HG02642 (cell line): ENCODE data around the gene PDZD4.

Source experiments
- ATAC-seq: cut with Tn5 transposase; IDR thresholded peaks from one replicate; pipeline ENCODE4 v1.9.1; 2021; ENCODE audit warnings: mild to moderate bottlenecking; ENCODE audit not compliant: unreplicated experiment, poor library complexity

The PDZD4 gene

GRCh38 chrX:153774576-153775292, 55.6 kb downstream of the PDZD4 start:
- ATAC-seq, result no peak

DNA sequence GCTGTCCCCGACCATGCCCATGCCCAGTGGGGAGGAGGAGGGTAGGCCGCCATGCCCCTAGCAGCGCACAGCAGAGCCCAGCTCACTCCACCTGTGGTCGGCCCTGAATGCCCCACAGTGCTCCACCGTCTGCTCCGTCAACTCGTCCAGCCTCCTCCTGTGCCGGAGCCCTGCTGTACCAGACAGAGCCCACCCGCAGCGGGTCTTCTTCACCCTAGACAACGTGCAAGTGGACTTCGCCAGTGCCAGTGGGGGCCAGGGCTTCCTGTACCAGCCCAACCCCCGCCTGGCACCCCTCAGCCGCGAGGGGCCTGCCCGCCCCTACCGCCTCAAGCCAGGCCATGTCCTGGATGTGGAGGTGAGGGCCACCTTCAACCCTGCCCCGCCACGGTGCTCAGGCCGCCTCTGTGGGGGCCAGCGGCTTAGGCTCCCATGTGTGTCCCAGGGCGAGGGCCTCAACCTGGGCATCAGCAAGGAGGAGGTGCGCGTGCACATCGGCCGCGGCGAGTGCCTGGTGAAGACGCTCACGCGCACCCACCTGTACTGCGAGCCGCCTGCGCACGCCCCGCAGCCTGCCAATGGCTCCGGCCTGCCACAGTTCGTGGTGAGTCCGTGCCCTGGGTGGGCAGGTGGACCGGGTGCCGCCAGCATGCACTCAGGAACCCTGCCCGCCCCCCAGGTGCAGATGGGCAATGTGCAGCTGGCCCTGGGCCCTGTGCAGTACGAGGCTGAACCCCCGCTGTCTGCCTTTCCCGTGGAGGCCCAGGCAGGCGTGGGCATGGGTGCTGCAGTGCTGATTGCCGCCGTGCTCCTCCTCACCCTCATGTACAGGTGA, 56.4 kb downstream of the PDZD4 start:
- no peak for ATAC-seq

- ATAC-seq, result no peak
These were observed 57.1 kb downstream of the PDZD4 start for GRCh38 chrX:153773218-153773611.

GRCh38 chrX:153772316-153773217, 57.8 kb downstream of the PDZD4 start:
- ATAC-seq, result no peak

DNA sequence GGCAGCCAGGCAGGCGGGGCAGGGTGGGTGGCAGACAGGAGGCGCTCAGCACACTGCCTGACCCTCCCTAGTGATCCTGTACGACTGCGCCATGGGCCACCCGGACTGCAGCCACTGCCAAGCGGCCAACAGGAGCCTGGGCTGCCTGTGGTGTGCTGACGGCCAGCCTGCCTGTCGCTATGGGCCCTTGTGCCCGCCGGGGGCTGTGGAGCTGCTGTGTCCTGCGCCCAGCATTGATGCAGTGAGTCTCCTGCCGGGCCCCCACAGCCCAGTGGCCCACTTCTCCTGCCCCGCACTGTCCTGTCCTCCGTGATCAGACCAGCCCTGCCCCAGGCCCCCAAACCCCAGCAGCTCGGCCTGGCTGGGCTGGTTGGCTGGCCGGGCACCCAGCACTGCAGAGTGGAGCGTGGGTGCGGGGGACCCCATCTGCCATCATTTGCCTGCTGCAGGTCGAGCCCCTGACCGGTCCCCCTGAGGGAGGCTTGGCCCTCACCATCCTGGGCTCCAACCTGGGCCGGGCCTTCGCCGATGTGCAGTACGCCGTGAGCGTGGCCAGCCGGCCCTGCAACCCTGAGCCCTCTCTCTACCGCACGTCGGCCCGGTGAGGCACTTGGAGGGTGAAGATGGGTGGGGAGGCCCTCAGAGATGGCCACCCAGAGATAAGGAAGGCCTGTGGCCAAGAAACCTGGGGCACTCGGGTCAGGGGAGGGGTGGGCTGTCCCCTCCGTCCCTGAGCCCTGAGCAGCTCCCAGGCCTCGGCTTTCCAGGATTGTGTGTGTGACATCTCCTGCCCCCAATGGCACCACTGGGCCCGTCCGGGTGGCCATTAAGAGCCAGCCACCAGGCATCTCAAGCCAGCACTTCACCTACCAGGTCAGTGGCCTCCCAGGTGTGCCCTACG, 58.7 kb downstream of the PDZD4 start:
- no peak for ATAC-seq

DNA sequence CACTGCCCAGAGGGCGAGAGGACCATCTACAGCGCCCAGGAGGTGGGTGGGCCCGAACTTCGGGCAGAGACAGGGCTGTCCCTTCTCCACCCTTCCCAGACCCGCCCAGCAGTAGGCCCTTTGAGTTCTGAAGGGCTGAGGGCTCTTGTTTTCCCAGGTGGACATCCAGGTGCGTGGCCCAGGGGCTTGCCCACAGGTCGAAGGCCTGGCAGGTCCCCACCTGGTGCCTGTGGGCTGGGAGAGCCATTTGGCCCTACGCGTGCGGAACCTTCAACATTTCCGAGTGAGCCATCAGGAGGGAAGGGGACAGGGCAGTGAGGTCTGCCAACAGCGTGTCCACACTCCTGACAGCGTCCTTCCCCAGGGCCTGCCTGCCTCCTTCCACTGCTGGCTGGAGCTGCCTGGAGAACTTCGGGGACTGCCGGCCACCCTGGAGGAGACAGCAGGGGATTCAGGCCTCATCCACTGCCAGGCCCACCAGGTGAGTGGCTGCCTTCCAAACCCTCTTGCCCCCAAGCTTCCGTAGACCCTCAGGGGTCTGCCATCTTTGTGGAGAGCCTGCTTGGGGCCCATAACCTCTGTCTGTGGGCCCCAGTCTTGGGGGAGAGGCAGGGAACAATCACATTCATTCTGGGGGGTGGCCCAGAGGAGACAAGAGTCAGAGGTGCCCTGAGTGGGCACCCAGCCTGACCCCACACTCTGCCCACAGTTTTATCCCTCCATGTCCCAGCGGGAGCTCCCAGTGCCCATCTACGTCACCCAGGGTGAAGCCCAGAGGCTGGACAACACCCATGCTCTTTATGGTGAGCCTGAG, 59.5 kb downstream of the PDZD4 start:
- no peak for ATAC-seq

DNA sequence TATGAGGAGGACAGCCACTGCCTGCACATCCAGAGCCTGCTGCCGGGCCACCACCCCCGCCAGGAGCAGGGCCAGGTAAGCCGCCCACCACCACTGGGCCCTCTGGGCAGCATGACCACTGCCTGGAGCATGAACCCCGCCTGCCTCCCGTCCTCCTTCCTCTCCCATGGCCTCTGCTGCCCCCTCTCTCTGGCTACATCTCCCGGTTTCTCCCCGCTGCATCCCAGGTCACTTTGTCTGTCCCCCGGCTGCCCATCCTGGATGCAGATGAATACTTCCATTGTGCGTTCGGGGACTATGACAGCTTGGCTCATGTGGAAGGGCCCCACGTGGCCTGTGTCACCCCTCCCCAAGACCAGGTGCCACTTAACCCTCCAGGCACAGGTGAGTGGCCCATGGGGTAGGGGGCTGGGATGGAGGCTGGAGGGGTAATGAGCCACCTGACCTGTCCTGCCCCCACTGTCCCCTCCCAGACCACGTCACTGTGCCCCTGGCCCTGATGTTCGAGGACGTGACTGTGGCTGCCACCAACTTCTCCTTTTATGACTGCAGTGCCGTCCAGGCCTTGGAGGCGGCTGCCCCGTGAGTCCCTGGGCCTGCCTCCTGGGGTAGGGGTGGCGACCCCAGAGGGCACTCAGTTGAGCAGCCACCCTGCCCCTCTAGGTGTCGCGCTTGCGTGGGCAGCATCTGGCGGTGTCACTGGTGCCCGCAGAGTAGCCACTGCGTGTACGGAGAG, 60.3 kb downstream of the PDZD4 start:
- ATAC-seq, result no peak

- ATAC-seq, result no peak
These were observed 61.0 kb downstream of the PDZD4 start for GRCh38 chrX:153769158-153769864.

DNA sequence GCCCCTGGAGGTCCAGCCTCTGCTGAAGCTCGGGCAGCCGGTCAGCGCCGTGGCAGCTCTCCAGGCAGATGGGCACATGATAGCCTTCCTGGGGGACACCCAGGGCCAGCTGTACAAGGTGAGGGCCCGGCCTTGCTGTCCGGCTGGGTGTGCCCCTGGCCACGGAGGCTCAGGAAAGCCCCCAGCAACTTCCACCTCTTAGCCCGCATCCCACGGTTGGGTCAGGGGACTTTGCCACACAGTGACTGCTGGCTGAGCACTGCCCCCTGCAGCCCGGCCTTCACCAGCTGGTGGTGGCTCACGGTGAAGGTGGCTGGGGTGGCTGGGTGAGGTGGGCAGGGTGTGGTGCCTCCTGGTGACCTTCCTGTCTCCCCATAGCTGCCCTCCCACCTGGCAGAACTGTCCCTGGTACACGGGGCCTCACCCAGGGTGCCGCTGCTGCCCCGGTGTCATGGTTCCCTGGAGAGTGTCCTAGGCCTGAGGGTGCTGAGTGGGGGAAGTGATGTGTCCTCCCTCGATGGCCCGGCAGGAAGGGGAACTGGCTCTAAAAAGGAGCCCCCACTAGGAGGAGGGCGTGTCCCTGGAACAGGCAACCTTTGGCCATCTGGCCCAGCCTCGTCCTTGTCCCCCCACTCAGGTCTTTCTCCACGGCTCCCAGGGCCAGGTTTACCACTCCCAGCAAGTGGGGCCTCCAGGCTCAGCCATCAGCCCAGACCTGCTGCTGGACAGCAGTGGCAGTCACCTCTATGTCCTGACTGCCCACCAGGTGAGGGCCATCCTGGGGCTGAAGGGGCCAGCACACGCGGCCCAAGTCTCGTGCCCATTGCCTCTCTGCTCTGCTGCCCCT, 61.8 kb downstream of the PDZD4 start:
- ATAC-seq, result no peak

DNA sequence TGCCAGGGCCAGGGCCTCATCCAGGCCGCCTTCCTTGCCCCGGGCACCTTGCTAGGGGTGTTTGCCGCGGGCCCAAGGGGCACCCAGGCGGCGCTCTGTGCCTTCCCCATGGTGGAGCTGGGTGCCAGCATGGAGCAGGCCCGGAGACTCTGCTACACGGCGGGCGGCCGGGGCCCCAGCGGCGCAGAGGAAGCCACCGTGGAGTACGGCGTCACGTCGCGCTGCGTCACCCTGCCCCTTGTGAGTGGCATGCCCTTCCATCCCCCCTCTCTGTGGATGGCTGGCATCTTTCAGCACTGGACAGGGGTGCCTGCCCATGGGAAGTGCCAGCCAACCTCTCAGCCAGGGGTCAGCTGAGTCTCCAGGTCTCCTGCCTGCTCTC, 62.7 kb downstream of the PDZD4 start:
- no peak for ATAC-seq

DNA sequence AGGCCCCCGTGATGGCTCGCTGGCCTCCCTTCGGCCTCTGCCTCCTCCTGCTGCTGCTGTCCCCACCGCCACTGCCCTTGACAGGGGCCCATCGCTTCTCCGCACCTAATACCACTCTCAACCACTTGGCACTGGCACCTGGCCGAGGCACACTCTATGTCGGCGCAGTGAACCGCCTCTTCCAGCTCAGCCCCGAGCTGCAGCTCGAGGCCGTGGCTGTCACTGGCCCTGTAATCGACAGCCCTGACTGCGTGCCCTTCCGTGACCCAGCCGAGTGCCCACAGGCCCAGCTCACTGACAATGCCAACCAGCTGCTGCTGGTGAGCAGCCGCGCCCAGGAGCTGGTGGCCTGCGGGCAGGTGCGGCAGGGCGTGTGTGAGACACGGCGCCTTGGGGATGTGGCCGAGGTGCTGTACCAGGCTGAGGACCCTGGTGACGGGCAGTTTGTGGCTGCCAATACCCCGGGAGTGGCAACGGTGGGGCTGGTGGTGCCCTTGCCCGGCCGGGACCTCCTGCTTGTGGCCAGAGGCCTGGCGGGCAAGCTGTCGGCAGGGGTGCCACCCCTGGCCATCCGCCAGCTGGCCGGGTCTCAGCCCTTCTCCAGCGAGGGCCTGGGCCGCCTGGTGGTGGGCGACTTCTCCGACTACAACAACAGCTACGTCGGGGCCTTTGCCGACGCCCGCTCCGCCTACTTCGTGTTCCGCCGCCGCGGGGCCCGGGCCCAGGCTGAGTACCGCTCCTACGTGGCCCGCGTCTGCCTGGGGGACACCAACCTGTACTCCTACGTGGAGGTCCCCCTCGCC, 63.3 kb downstream of the PDZD4 start:
- no peak for ATAC-seq

DNA sequence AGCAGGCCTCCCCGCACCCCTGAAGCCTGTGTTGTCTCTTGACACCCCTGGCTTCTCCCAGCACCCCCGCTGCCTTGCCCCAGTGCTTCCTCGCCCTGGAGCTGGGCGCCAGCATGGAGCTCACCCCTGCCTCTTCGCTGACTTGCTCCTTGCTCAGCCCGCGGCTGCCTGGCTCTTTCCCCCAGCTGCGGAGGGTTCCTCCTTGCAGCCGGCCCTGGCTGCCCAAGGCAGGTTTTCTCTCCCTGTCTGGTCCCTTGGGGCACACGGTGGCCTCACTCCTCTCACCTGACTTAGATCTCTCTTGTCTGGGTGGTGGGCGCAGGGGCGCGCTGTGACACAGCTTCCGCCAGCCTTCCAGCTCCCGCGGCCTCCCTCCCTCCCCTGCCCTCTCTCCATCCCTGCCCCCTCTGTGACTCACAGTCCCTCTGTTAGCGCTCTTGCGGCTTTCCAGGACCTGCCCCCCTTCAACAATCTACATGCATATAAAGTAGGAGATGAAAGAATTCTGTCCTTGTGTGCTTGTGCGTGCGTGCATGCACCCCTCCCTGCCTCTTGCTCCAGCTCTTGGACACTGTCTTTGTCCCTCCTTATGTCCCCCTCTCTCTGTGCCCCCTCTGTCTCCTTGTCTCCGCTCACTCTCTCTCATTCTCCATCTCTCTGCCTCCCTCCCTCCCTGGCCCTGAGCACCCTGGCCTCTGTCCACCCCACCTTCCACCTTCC, 64.1 kb downstream of the PDZD4 start:
- ATAC-seq, result no peak

GRCh38 chrX:153765138-153766079, 64.9 kb downstream of the PDZD4 start:
- ATAC-seq, result no peak

DNA sequence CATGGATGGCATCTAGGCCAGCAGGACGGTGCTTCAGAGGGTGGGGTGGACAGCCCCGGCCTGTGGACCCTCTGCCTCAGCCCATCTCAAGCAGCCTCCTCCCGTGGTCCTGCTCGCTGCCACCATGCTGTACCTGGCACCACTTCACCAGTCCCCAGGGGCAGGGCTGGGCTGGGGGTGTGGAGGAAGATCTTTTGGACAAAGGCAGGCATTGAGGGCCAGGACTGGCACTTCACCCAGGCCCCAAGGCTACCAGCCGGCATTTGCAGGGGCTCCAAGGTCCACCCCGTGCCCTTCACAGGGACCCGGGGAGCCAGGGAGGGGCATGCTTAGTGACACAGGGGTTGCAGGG, 65.6 kb downstream of the PDZD4 start:
- no peak for ATAC-seq
